K562 (cell line): ENCODE measurements around the gene ARHGAP32. TPM values are rescaled to one million over a fixed set of nuclear protein-coding genes. Genes with fewer than 3 reads are reported as not detected.

Experiments
- ATAC-seq: fragments of 200-7000 bp; cut with Tn5 transposase; 3 replicates; pipeline ENCODE4 v1.9.1; 2020; ENCODE audit warnings: moderate library complexity
- BruUV-seq: library from RNA; stranded (reverse); fragments of 400-500 nt; replicated peaks from 2 replicates; lab custom pipeline; 2021; lab: Mats Ljungman, UMichigan
- CTCF ChIA-PET: fragments of 300-600 bp; formaldehyde crosslinking; extraction: SDS; loops from one replicate; lab custom pipeline; 2021; ENCODE audit warnings: low intra/inter-chr PET ratio; lab: Yijun Ruan, JAX
- POLR2A ChIA-PET: fragments of 300-600, 350-650 bp; sonication (Branson Sonifier 250); formaldehyde crosslinking; extraction: SDS; loops from one replicate; lab custom pipeline; 2021; ENCODE audit warnings: antibody characterized with exemption, inconsistent platforms; lab: Yijun Ruan, JAX
- DNase-seq, 4 experiments: peaks; one replicate each; pipeline versions ENCODE4 v3.0.0 to v3.0.0-alpha.2; 2011 to 2018; ENCODE audit warnings: low spot score in 3 of 4, mixed read lengths in 3 of 4; ENCODE audit errors: extremely low read depth in 1 of 4
- FAIRE-seq: peaks from 2 replicates; lab custom pipeline; 2011; peaks lifted over from hg19 to GRCh38; lab: Jason Lieb, UNC
- H2AFZ ChIP-seq: 2 replicates; pipeline ENCODE4 v1.6.0; 2011; ENCODE audit warnings: low read depth, low read length, control low read depth, inconsistent platforms
- H3K27ac ChIP-seq: fragments of 200-600 bp; 3 replicates; pipeline ENCODE4 v1.8.0; 2011; ENCODE audit warnings: low read depth, mild to moderate bottlenecking, control low read depth, inconsistent platforms, low read length, moderate library complexity, mixed read lengths; ENCODE audit errors: extremely low read depth
- H3K27me3 ChIP-seq, 2 experiments: fragments of 300-600 bp in 1 of 2; 2 replicates in 1 of 2; 3 replicates in 1 of 2; pipeline versions ENCODE4 v1.6.0 to v1.8.0; 2011; ENCODE audit warnings: inconsistent platforms in 2 of 2, low read length in 2 of 2, mild to moderate bottlenecking in 1 of 2, mixed read lengths in 1 of 2, moderate library complexity in 1 of 2; ENCODE audit not compliant: control insufficient read depth in 2 of 2, insufficient read depth in 2 of 2
- H3K36me3 ChIP-seq: fragments of 300-600 bp; 3 replicates; pipeline ENCODE4 v1.8.0; 2011; ENCODE audit warnings: mild to moderate bottlenecking, low read length, inconsistent platforms; ENCODE audit not compliant: control insufficient read depth, insufficient read depth
- H3K4me1 ChIP-seq, 2 experiments: fragments of 200-600 bp in 1 of 2; replicated peaks in 1 of 2; 2 replicates in 1 of 2; 3 replicates in 1 of 2; pipeline versions ENCODE4 v1.5.1 to v1.8.0; 2011; ENCODE audit warnings: inconsistent platforms in 2 of 2, low read length in 2 of 2, mild to moderate bottlenecking in 1 of 2, mixed read lengths in 1 of 2, moderate library complexity in 1 of 2; ENCODE audit not compliant: control insufficient read depth in 2 of 2, insufficient read depth in 2 of 2
- H3K4me2 ChIP-seq: 2 replicates; pipeline ENCODE4 v1.6.1; 2011; ENCODE audit warnings: low read length, control low read depth, inconsistent platforms, mixed read lengths; ENCODE audit not compliant: insufficient read depth
- H3K4me3 ChIP-seq: fragments of 200-600 bp; sonication (generic), shearing (Covaris generic); 2 replicates; pipeline ENCODE4 v1.5.1; 2016; ENCODE audit warnings: control low read depth, inconsistent platforms
- H3K79me2 ChIP-seq: fragments of 200-600 bp; 3 replicates; pipeline ENCODE4 v1.8.0; 2011; ENCODE audit warnings: low read length, inconsistent platforms; ENCODE audit not compliant: control insufficient read depth, insufficient read depth
- H3K9ac ChIP-seq, 2 experiments: 2 replicates each; pipeline versions ENCODE4 v1.6.0 to v1.6.1; 2011; ENCODE audit warnings: low read depth in 2 of 2, low read length in 2 of 2, control low read depth in 1 of 2, inconsistent platforms in 1 of 2, mild to moderate bottlenecking in 1 of 2, mixed read lengths in 1 of 2; ENCODE audit not compliant: insufficient read depth in 1 of 2
- H3K9me1 ChIP-seq: one replicate; pipeline ENCODE4 v1.6.0; 2011; ENCODE audit warnings: inconsistent platforms, mild to moderate bottlenecking, low read length, moderate library complexity; ENCODE audit not compliant: control insufficient read depth, insufficient read depth
- H3K9me3 ChIP-seq: replicated peaks from 2 replicates; pipeline ENCODE4 v1.5.1; 2011; ENCODE audit warnings: low read depth, low read length, inconsistent platforms; ENCODE audit not compliant: control insufficient read depth, insufficient read depth
- H4K20me1 ChIP-seq: replicated peaks from 2 replicates; pipeline ENCODE4 v1.6.1; 2011; ENCODE audit warnings: low read length, inconsistent platforms, mixed read lengths; ENCODE audit not compliant: control insufficient read depth, insufficient read depth
- BRF1 ChIP-seq: IDR thresholded peaks from 3 replicates; pipeline ENCODE4 v1.6.1; 2011; ENCODE audit warnings: borderline replicate concordance, mild to moderate bottlenecking; ENCODE audit not compliant: insufficient read length; ENCODE audit errors: extremely low read depth
- E2F8 ChIP-seq: fragments of 450-650 bp; IDR thresholded peaks from 2 replicates; pipeline ENCODE4 v1.7.1; 2018; ENCODE audit warnings: mild to moderate bottlenecking, low read depth; ENCODE audit not compliant: partially characterized antibody
- GMEB1 ChIP-seq: fragments of 250-450 bp; sonication (Bioruptor Pico); IDR thresholded peaks from 2 replicates; pipeline ENCODE4 v1.4.0; 2020; ENCODE audit warnings: mild to moderate bottlenecking
- SETDB1 ChIP-seq: IDR thresholded peaks from one replicate; pipeline ENCODE4 v1.6.1; 2012; ENCODE audit warnings: low read length, control low read depth, inconsistent platforms
- SP2 ChIP-seq: IDR thresholded peaks from 2 replicates; pipeline ENCODE4 v1.6.1; 2011; ENCODE audit warnings: mild to moderate bottlenecking, low read depth, low read length, moderate library complexity; ENCODE audit not compliant: poor library complexity, severe bottlenecking; ENCODE audit errors: extremely low read depth
- ZC3H11A ChIP-seq: IDR thresholded peaks from 2 replicates; pipeline ENCODE4 v1.6.1; 2012; ENCODE audit warnings: low read depth, low read length, improper control_type of control experiment
- ZNF175 ChIP-seq: fragments of 200-800 bp; sonication (Bioruptor generic); IDR thresholded peaks from 2 replicates; pipeline ENCODE4 v1.6.1; 2016; ENCODE audit warnings: low read depth, mild to moderate bottlenecking, missing genetic modification characterization, missing compliant biosample characterization
- ZNF408 ChIP-seq: fragments of 250-450 bp; sonication (Bioruptor Pico); IDR thresholded peaks from 2 replicates; pipeline ENCODE4 v1.4.0; 2020; ENCODE audit warnings: low read depth, mild to moderate bottlenecking, moderate library complexity
- WGBS: fragments of 100-300 bp; shearing (Covaris generic); methylation state at CpG from one replicate; pipeline ENCODE4 v1.1.6; 2016; ENCODE audit warnings: low coverage, mixed read lengths; ENCODE audit not compliant: insufficient coverage; ENCODE audit errors: missing lambda C conversion rate; 5-methylcytosine and 5-hydroxymethylcytosine counted together
- in situ Hi-C: fragments of 300-500 bp; cut with MboI; formaldehyde crosslinking; loops from 4 replicates; pipeline ENCODE4 v1.15.0; 2018; ENCODE audit warnings: inconsistent platforms, mixed read lengths
- intact Hi-C: fragments of 100-400 bp; cut with micrococcal nuclease; formaldehyde crosslinking; loops from 2 replicates; pipeline ENCODE4 v1.14.2; 2022
- polyA plus RNA-seq, 8 experiments: library from polyadenylated mRNA; depleted of rRNA in 4 of 8; stranded (reverse) in 5 of 8; unstranded in 3 of 8; fragments of >200 nt; fragmentation: Nextera tagmentation in 2 of 8; fragmentation: Illumina TruSeq in 1 of 8; extraction: Ambion mirVana in 2 of 8; extraction: Trizol in 1 of 8; gene quantifications; 2 replicates each; pipeline versions ENCODE4 v1.2.1 to v1.2.3, GENCODE V29; 2011 to 2014; ENCODE audit warnings: inconsistent platforms in 1 of 8, missing spikeins in 1 of 8
- total RNA-seq, 7 experiments: library from RNA; depleted of rRNA in 6 of 7; stranded (reverse); fragments of >200 nt in 6 of 7; fragmentation: Illumina TruSeq in 2 of 7; extraction: Trizol in 2 of 7; gene quantifications; 2 replicates each; pipeline versions ENCODE4 v1.2.1 to v1.2.3, GENCODE V29; 2011 to 2021; ENCODE audit warnings: low replicate concordance in 1 of 7
- TF ChIP-seq, protein P1 (sequence below): fragments of 250-450 bp; sonication (Bioruptor Pico); IDR thresholded peaks from 2 replicates; pipeline ENCODE4 v1.8.0; 2022; ENCODE audit warnings: inconsistent platforms, mild to moderate bottlenecking, moderate library complexity, borderline replicate concordance
- TF ChIP-seq, protein P2 (sequence below), 2 experiments: fragments of 450-650 bp; IDR thresholded peaks; 2 replicates each; pipeline ENCODE4 v1.6.1; 2016
- TF ChIP-seq, protein P3 (sequence below), 2 experiments: fragments of 200-800 bp in 1 of 2; sonication (Bioruptor generic) in 1 of 2; sonication (generic) in 1 of 2; formaldehyde crosslinking in 1 of 2; IDR thresholded peaks in 1 of 2; conservative IDR thresholded peaks in 1 of 2; 2 replicates each; pipeline versions ENCODE4 v1.5.0 to v1.6.1; 2016 to 2020; ENCODE audit warnings: missing compliant biosample characterization in 1 of 2, missing genetic modification characterization in 1 of 2, missing genetic modification reagents in 1 of 2

The ARHGAP32 gene
- total and polyA plus RNA-seq, 9 of the 15 experiments (the other 6 are each of a cell fraction or from before 2014, with no cell fraction given) = 0.18 TPM; not detected in 8

DNA sequence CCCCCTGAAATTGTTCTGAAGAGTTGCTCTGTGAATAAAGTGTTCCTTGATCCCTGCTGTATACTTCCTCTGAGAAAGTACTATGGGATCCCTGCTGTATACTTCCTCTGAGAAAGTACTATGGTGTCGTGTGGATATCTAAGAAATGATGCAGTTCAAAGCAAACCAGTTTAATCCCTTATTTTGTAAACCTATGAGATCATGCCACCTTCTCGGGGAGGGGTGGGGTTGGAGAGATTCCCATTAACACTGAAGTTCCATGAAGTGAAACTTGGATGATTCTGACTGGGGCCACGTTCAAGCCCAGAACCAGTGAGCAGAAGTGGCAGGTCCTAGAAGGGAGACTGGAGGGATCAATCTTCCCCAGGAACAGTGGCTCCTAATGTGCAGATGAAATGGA lies 236.5 kb downstream of the ARHGAP32 start:
- intact Hi-C loops (loop anchor here (1.0 to 10.0 kb wide), 4 partner anchors 71 to 921 kb away; no protein-coding TSS in a partner anchor), in situ Hi-C loops (loop anchor here (5.0 kb wide), 1 partner anchor 78 kb away; no protein-coding TSS in a partner anchor)
- DNase-seq (no peak), ATAC-seq (no peak), FAIRE-seq (no peak)
- 0% methylated on average over 3 of the region's 3 CpGs for WGBS
- Histone ChIP-seq H3K36me3 (no peaks in the 10 kb centered on the region), H2AFZ (no peak overlapping the region), H3K4me3 (no peak overlapping the region), H4K20me1 (no peaks in the 10 kb centered on the region), H3K27me3 (peaks cover 0 to 4% of the 10 kb centered on the region in 2 experiments; a peak in 2 of 5 replicates), H3K27ac (no peak overlapping the region), H3K79me2 (no peaks in the 10 kb centered on the region), H3K9me3 (no peaks in the 10 kb centered on the region), H3K4me2 (no peak overlapping the region), H3K9ac (no peak overlapping the region), H3K9me1 (no peaks in the 10 kb centered on the region), H3K4me1 (no peaks in the 10 kb centered on the region)
- ChIA-PET CTCF (interaction anchor here (0.6 to 2.6 kb wide), 2 partner anchors 71 to 565 kb away, joined by 4 to 23 read pairs; no protein-coding TSS in a partner anchor), POLR2A (interaction anchor here (0.7 kb wide), 1 partner anchor 17 kb away, joined by 6 read pairs; no protein-coding TSS in a partner anchor)
- BruUV-seq = no TSS peak
- TF ChIP-seq ZNF408 (CRISPR knock-in tag) (no peak), ZNF175 (CRISPR knock-in tag) (no peak), GMEB1 (no peak), E2F8 (no peak), BRF1 (no peak), SP2 (no peak), ZC3H11A (no peak), SETDB1 (no peak)
- TF ChIP-seq, protein P1, sequence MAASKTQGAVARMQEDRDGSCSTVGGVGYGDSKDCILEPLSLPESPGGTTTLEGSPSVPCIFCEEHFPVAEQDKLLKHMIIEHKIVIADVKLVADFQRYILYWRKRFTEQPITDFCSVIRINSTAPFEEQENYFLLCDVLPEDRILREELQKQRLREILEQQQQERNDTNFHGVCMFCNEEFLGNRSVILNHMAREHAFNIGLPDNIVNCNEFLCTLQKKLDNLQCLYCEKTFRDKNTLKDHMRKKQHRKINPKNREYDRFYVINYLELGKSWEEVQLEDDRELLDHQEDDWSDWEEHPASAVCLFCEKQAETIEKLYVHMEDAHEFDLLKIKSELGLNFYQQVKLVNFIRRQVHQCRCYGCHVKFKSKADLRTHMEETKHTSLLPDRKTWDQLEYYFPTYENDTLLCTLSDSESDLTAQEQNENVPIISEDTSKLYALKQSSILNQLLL = no peak
- TF ChIP-seq, protein P2, sequence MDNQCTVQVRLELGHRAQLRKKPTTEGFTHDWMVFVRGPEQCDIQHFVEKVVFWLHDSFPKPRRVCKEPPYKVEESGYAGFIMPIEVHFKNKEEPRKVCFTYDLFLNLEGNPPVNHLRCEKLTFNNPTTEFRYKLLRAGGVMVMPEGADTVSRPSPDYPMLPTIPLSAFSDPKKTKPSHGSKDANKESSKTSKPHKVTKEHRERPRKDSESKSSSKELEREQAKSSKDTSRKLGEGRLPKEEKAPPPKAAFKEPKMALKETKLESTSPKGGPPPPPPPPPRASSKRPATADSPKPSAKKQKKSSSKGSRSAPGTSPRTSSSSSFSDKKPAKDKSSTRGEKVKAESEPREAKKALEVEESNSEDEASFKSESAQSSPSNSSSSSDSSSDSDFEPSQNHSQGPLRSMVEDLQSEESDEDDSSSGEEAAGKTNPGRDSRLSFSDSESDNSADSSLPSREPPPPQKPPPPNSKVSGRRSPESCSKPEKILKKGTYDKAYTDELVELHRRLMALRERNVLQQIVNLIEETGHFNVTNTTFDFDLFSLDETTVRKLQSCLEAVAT (IDR thresholded peaks at IDR 0.05) = no peak
- TF ChIP-seq, protein P3, sequence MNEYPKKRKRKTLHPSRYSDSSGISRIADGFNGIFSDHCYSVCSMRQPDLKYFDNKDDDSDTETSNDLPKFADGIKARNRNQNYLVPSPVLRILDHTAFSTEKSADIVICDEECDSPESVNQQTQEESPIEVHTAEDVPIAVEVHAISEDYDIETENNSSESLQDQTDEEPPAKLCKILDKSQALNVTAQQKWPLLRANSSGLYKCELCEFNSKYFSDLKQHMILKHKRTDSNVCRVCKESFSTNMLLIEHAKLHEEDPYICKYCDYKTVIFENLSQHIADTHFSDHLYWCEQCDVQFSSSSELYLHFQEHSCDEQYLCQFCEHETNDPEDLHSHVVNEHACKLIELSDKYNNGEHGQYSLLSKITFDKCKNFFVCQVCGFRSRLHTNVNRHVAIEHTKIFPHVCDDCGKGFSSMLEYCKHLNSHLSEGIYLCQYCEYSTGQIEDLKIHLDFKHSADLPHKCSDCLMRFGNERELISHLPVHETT (CRISPR knock-in tag; conservative IDR thresholded peaks at IDR 0.05 in 1 of 2, IDR thresholded peaks at IDR 0.05 in 1 of 2) = no peak
